GM18520 (cell line): ENCODE results near the gene PLAGL2.
"Not testable (repeated sequence)": the region's sequence is repeated elsewhere in the genome, so short reads cannot be mapped to it uniquely, and the experiment has no call there.

Experiments
- ATAC-seq: cut with Tn5 transposase; IDR thresholded peaks from one replicate; pipeline ENCODE4 v1.9.1; 2021; ENCODE audit not compliant: unreplicated experiment

Gene PLAGL2

DNA sequence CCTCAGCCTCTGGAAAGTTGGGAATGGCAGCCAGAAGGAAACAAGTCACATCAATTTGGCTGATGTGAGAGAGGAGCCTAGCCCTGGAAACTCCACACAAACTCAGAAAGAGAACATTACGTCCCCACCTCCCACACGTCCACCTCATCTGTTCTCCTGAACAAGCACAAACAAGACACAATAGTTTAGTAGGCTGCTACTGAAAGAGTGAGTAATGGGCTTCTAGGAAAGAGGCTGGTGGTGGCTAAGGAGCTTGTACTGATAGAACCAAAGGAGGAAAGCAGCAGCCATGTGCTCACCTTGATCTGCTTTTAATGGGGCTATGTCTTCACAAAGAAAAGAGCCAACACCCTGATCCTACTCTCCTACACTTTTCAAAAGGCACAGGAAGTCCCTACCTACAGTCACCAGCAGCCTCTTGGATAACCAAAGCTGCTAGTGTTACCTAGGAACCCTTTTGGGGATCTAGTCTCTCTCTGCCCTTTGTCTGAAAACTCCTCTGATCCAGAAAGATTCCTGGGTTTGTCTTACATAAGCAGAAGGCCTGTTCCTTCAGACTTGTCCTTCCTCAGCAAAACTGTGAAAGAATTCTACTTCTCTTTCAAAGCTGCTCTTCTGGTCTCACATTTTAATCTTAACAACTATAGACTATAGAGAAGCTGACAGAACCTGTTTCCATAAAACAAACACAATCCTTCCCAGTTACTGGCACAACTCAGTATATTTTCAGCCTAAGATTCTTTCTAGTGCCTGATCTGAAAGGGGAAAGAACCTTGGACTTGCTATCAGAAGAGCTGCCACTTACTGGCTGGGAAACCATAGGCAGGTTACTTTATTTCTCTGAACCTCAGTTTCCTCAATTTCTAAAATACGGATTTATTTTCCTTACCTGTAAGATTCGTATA is 3.1 kb downstream of the PLAGL2 start:
- no peak for ATAC-seq

DNA sequence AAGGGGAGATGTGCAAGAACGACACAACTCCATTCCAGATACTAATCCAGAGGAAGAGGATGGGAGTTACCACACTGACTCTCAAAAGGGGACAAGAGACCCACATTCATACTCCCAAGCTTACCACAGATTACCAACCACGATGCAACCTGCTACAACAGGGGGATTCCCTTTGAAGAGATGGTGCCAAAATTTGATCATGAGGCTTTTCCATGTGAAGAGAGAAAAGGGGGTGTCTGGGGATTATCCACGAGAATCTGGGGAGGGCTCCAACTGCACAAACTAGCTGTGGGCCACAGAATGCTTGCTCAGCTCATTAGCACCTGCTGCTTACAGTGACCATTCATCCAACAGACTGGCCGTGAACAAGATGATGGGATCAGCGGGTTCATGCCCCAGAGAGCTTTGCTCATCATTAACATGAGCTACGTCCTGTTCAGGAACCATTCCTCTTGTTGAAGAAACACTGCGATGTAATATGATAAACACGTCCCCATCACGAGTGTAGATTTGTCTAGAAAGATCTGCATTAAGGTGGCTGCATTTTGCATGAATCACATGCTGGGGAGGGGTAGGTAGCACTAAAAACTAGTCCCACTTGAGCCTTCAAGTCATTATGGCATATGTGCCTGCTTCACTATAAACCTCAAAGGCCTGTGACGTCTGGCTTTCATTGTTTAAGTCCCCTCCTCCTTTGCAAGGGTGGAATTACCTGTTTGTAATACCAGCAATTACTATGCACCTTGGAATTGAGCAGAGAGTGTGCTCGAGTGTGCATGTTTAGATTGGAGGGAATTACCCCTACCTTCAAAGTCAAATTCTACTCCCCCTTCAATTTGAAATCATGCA is 4.0 kb downstream of the PLAGL2 start:
- ATAC-seq, result no peak

DNA sequence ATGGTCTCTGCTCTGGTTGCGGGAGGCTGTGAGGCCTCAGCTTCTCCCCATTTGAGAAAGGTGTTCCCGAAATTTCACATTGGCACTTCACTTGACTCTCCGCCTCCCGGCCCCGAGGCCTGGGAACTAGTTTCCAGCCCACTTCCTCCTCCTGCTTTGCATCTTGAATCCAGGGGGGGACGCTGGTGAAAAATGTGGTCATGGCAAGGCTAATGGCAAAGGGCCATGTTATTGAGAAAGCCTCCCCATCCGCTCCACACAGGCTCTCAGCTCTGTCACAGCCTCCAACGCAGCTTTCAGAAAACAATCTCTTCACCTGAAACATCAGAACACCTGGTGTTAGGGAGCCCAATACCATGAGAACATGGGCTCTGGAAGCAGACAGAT is 5.6 kb downstream of the PLAGL2 start:
- ATAC-seq, result no peak

DNA sequence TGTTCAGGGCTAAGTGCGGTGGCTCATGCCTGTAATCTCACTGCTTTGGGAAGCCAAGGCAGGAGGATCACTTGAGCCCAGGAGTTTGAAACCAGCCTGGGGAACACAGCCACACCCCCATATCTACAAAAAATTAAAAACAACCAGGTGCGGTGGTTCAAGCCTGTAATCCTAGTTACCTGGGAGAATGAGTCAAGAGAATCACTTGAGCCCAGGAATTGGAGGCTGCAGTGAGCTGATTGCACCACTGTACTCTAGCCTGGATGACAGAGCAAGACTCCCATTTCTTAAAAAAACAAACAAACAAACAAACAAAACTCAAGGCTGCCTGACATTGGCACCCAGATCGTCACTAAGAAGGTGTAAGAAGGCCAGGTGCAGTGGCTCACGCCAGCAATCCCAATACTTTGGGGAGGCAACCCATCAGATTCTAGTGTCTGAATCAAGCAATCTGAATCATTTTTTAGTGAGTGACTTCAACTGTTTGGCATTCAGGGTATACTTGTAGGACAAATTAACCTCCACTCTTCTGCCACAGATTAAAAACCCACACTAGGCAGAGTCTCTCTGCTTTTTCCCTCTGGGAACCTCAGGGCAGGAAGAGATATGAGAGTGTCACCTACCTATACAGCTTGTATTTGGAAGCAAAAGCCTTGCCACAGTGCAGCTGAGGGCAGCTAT is 6.1 kb downstream of the PLAGL2 start:
- no peak for ATAC-seq

DNA sequence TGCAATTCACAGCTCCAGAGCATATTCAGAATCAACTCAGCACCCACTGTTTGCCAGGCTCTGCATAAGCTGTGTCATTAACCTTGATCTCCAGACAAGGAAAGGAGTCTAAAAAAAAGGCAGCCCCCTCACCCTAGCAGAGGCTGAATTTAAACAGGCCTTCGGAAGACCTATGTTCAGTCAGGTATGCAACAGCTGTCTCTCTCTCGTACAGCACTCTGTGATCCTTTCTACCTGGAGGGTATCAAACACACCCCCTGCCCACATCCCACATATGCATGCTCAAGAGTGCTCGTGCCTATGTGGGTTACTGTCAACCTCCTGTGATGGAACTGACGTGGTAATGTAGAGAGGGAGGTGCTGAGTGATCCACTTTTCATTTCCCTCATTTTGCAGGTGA is 8.5 kb downstream of the PLAGL2 start:
- ATAC-seq, result no peak

DNA sequence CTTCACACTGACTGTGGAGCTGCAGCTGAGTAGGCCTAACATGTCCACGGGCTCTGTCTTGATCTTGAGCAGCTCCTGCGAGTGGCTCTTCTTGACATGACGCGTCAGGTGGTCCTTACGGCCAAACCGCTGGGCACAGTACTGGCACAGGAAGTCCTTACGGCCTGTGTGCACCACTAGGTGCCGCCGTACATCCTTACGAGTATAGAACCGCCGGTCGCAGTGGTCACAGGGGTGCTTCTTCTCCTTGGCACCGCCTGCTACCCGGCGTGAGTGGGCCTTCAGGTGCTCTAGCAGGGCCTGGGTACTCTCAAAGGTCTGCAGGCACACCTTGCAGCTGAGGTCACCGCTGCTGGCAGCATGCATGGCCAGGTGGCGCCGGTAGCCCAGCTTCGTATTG is 10.4 kb downstream of the PLAGL2 start:
- ATAC-seq, result not testable (repeated sequence)

DNA sequence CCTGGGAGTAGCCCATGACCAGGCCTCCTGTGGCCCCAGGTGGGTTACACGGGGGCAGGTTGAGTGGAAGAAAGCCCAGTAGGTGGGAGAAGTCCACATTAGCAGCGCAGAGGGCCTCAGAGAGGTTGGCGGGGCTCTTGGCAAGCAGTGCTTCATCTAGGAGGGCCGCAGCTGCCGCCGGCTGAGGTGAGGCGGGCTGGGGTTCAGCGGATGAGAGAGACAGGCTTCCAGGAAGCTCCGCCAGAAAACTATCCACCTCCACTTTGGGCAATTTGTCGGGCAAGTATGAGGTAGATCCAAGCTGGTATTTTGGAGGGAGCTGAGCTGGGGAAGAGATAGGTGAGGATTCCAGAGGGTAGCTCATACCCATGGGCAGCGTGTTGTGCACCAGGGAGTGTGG is 10.9 kb downstream of the PLAGL2 start:
- not testable (repeated sequence) for ATAC-seq

DNA sequence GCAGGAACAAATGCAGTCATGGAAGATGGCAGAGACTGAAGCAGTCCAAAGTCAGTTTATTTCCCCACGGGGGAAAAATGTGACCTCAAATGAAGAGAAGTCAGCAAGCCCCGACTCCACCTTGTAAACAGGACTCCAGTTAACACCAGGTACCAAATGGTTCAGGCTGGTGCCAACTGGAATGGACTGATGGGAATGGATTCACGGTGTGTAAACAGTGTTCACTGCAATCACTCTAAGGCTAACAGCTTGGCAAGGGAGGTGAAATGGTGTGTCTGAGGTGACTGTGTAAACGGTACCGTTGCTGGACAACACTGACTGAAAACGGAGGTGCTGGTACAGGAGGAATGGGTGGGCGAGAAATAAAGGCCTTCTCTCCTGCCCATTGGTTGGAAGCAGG is 12.0 kb downstream of the PLAGL2 start:
- ATAC-seq, result no peak

DNA sequence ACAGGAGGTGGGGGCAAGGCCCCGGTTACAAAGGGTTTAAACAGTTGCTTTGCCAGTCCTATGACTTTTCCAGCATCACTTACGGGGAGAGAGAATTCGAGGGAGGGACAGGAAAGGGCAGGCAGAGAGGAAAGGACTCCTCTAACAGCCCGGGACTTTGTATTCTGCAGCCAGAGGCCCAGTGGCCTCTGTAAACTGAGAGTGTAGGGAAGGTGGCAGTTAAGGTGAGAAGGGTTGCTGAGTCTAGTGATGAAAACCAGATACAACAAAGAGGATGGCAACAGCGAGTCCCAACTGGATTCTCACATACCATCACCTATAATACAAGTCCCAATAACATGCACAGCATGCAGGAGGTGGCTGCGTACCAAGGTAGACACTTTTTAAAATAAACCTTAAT is 13.5 kb downstream of the PLAGL2 start:
- ATAC-seq, result no peak

DNA sequence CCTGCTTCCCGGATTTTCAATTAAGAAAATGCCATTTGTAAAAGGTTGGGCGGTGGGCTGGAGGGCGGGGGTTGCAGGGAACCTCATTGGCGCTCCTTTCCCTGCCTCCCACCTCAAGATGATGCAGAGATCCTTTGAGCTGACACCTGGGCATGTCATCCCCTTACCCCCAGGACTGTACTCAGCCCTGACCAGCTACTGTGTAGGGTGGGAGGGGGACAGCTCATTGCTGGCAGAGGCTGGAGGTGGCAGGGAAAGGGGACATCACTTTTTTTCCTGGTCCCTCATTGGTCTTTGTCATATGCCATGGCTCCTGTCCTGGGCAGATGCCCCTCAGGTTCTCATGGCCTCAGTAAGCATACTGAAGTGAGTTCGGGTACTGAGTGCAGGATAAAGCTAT is 14.2 kb downstream of the PLAGL2 start:
- not testable (repeated sequence) for ATAC-seq

DNA sequence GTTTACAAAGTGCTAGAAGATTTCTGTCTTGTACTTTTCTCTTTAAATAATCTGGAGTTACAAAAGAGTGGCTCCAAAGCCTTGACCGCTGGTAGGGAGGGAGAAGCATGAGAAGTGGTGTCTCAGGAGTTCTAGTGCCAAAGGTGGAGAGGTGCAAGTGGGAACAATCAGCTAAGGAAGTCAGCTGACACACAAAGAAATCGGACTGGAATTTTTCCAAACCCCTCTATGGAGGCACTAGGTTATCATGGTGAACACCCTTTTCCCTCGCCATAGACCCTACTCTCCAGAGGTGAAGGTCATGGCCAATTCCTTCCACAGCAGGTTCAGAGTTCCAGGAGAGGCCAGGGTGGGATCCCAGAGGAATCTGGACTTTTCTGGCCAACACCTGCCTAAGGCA is 14.8 kb downstream of the PLAGL2 start:
- ATAC-seq, result no peak

DNA sequence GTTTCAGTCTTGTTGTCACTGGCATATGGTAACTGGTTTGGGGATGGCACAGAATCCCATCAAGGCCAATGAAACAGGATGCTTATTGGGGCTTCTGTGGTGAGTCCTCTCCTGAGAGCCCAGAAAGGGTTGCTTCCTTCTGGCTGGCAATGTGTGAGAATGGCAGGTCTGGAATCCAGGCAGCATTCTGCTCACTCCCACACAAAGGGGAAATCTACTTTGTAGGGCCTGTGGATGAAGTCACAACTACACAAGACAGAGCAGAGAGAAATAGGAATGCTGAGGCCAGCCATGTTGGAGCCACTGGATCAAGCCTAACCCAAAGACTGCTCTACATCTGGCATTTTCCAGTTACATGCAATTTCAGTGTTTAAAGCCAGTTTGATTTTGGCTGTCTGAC is 15.7 kb downstream of the PLAGL2 start:
- ATAC-seq, result no peak

DNA sequence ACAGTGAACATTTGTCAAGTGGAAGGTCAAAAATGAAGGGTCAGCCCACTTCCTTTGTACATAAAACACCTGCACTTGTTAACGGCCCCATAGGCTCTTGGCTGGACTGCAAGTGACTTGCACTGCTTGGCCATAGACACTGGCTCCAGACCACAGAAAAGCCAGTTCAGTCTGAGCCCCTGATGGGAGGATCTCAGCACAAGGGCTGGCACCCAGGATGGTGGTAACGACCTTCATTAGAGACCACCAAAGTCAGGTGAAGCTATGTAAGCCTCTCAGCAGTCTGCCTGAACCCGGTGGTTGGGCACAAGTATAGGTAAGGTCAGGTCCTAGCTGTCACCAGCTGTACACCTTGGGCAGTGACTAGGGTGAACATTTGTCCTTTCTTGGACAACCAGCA is 16.1 kb downstream of the PLAGL2 start:
- no peak for ATAC-seq

DNA sequence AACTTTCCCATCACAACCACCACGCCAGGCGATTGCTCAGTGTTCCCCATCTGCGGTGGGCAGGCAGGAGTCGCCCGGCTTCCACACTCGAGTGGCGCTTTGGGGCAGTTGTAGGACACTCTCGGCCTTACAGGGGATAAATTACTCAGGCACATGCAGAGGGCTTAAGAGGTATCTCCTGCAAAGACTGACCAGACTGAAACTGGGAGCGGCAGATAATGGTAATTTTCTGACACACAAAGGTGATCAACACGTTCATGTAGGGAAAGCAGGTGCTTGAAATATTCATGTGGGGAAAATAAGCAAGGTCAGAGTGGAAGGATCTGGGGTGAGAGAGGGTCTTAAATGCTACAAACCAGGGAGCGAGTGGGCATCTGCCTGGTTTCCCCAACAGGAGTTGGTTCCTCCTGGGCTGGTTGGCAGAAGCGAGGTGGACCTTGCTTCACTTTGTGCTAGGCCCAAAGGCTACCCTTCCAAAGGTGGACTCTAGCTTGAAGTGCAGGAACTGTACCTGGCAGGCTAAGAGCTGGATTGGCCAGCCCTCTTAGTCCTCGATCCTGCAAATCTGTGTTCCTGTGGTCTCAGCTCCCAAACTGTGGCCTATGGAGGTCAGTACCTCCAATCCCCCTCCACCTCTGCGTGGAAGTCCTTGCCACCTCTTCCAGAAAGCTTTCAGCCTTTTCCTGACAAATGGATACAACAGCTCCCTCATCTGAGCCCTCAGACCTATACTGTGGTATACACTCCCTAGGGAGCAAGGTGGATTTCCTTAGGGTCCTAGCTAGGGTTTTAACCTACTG is 16.7 kb downstream of the PLAGL2 start:
- no peak for ATAC-seq

DNA sequence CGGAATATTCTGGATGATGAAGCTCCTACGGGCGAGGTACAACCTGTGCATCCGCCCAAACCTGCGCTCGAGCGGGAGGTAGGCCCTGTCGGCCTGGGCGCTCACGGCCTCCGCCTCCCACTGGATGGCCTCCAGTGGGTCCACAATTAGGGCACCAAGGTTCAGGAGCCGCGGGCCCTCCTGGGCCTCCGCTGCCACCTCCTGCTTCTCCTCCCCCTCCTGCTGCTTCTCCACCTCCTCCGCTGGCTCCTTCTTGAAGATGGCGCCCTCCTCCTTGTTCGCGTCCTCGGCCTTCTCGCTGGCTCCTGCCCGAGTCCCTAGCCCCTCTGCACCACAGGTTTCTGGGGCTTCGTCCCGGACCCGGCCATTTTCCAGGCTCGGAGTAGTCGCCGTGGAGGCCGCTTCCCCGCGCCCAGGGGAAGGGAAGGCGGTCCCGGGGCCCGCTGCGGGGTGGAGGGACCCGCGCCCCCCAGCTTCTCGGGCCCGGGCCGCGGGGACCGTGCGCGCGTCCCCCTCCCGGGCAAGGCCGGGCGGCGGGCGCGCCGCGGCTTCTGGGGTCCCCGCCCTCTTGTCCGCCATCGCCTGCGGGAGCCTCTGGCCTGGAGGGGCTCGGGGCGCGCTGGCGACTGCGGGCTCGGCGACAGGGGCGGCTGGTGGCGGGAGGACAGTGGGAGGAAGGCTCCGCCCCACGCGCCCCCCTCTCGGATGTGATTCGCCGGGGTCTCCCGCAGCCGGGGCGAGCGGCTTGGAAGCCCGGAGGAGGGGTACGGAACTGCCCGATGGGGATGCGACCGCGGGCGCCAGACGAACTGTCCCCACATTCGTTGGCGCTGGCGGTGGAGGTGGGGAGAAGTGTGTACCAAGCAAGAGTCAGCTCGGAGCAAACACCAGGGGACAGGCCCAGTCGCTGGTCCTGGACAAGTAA is 17.6 kb downstream of the PLAGL2 start:
- ATAC-seq, result no peak

DNA sequence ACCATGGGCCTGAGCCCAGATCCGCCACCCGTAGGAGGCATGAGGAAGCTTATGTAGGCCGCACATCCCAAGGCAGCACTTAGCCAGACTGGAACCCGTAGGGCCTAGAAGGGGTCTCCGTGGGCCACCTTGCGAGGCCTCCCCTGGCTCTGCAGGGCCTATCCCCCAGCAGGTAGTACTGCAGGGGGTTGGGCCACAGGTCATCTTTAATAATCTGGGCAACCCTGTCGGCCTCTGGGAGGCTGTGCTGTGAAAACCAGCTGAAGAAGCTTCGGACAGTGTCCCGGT is 18.5 kb downstream of the PLAGL2 start:
- ATAC-seq, result no peak

DNA sequence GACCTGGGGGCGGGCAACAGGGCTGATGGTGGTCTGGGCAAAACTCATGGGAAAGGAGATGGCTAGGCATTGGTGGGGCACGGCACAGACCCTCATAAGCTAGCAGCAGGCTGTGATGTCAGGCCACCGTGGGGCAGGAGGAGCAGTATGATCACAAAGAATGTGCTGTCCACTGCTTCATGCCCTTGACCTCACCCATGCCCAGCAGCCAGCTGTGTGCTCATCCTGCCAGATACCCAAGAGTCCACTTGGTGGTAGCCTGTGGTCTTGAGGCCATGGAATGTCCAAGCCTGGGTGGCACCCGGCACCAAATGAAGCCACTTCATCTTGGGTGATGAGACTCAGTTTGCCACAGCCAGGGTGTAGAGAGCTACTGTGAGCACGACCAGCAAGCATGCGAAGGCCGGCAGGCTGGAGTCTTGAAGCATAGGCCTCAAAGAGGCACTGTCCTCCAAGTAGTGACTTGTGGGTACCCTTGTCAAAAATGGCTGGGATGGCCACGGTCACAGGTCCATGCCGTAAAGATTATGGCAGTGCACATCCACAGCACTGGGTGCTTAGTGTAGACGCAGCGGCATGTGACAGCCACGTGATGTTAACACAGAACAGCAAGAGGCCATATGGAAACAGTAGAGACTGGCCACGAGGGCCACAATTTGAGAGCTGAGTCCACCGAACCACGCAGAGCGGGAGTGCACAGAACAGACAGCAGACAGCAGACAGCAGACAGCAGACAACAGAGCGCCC is 19.0 kb downstream of the PLAGL2 start:
- no peak for ATAC-seq

DNA sequence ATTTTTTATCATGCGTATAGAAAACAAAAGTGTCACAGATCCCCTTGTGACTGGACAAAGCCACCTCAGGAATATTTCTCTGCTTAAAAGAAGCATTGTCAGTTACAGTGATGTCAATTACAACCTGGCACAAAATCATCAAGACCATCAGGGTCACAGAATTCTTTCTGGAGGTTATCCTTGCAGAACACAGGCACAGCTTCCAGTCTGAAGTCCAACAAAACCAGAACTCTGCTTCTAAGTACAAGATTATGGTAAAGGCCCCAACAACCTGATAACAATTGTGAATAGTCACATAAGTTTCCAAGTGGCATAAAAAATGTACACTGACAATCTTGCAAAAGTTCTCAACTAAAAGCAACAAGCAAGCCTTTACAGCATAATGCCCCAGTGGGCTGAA is 21.0 kb downstream of the PLAGL2 start:
- no peak for ATAC-seq

DNA sequence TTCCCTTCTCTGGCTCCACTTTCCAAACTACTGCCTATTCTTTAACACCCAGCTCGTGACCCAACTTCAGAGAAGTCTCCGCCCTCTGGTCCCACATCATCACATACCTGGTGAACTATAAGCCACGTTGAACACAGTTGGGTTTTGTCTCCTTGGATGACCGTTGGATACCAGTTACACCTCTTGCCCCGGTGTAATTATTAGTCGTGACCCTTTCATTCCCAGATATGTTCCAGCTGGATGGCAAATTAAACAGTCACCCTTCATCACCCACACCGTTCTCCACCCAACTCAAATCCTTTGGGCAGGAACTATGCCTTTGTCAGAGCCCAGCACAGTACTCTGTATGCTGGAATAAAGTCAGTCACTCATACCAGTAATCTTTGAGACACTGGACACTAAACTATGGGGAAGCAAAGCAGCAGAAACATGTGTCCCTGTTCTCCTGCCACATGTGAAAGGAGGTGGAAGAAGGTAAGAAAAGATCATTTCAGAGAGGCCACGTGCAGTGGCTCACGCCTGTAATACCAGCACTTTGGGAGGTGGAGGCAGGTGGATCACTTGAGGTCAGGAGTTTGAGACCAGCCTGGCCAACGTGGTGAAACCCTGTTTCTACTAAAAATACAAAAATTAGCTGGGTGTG is 22.5 kb downstream of the PLAGL2 start:
- no peak for ATAC-seq
